ENCODE data around the gene THBS1.

Gene THBS1

GRCh38 chr15:39608185-39609139, 27.6 kb downstream of the THBS1 start:
- DNase-seq (ENCODE audit: low read depth): no peak

GRCh38 chr15:39609166-39609916, 28.5 kb downstream of the THBS1 start:
- no peak for DNase-seq (ENCODE audit: low read depth)

- DNase-seq (ENCODE audit: low read depth): no peak
Measured at GRCh38 chr15:39610665-39611064, 29.8 kb downstream of the THBS1 start.

GRCh38 chr15:39613271-39613670, 32.4 kb downstream of the THBS1 start:
- peak; percentile 64 for DNase-seq (ENCODE audit: low read depth)

- no peak for DNase-seq (ENCODE audit: low read depth)
Measured at GRCh38 chr15:39613861-39614260, 33.0 kb downstream of the THBS1 start.

GRCh38 chr15:39616731-39617455, 36.0 kb downstream of the THBS1 start:
- DNase-seq (ENCODE audit: low read depth): peak; percentile 72

- DNase-seq (ENCODE audit: low read depth): no peak
Measured at GRCh38 chr15:39618063-39618823, 37.4 kb downstream of the THBS1 start.

GRCh38 chr15:39621210-39621609, 40.3 kb downstream of the THBS1 start:
- DNase-seq (ENCODE audit: low read depth): no peak

GRCh38 chr15:39621976-39622375, 41.1 kb downstream of the THBS1 start:
- DNase-seq (ENCODE audit: low read depth): no peak

- DNase-seq (ENCODE audit: low read depth): no peak
Measured at GRCh38 chr15:39622660-39623516, 42.0 kb downstream of the THBS1 start.

GRCh38 chr15:39623529-39623931, 42.7 kb downstream of the THBS1 start:
- no peak for DNase-seq (ENCODE audit: low read depth)

GRCh38 chr15:39624806-39625205, 43.9 kb downstream of the THBS1 start:
- DNase-seq (ENCODE audit: low read depth): peak; percentile 93

- no peak for DNase-seq (ENCODE audit: low read depth)
Measured at GRCh38 chr15:39625451-39625850, 44.6 kb downstream of the THBS1 start.

GRCh38 chr15:39625856-39626255, 45.0 kb downstream of the THBS1 start:
- peak; percentile 57 for DNase-seq (ENCODE audit: low read depth)

GRCh38 chr15:39627451-39628143, 46.7 kb downstream of the THBS1 start:
- DNase-seq (ENCODE audit: low read depth): no peak

GRCh38 chr15:39628144-39628508, 47.2 kb downstream of the THBS1 start:
- DNase-seq (ENCODE audit: low read depth): peak; percentile 19

- DNase-seq (ENCODE audit: low read depth): no peak
Measured at GRCh38 chr15:39628546-39629257, 47.8 kb downstream of the THBS1 start.

- DNase-seq (ENCODE audit: low read depth): peak; percentile 87
Measured at GRCh38 chr15:39629371-39629770, 48.5 kb downstream of the THBS1 start.

- no peak for DNase-seq (ENCODE audit: low read depth)
Measured at GRCh38 chr15:39629906-39630305, 49.0 kb downstream of the THBS1 start.
